Measurements from ENCODE around the gene SLC25A10.

DNA sequence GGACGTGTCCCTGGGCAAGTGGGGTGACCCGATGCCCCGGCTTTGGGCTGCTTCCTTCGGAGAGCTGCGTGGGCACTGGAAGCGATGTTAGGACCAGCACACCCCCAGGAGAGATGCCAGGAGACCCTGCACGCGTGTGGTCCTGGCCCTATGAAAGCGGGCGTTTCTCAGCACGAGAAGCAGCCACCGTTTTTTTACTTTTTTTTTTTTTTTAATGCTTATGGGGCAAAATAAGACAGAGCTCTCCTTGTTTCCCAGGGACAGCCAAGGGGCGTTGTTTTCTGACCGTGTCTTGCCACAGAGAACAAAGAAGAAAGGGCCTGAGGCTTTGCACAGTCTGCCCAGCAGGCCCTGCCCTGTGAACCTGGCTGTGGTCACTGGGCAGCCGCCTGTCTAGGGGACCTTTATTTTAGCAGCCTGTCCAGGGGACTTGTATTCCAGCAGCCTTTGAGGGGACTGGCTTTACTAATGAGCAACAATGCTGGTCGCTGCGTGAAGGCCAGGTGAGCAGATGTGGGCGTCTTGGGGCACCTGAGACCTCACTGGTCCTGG, 996 bp downstream of the SLC25A10 start:
- TF ChIP-seq CTCF (conservative IDR thresholded peaks at IDR 0.05) (no peak), ZFX (IDR thresholded peaks at IDR 0.05) (no peak)

Measured in C4-2B (cell line).